Endothelial cell of umbilical vein (primary cell): ENCODE data around the gene KRT83. TPM values are rescaled to one million over a fixed set of nuclear protein-coding genes. Genes with fewer than 3 reads are reported as not detected.

Experiments
- BruUV-seq: library from RNA; stranded (reverse); fragments of 400-500 nt; replicated peaks from 2 replicates; lab custom pipeline; 2021; lab: Mats Ljungman, UMichigan
- CTCF ChIA-PET: fragments of 300-600, 350-600 bp; sonication (Branson Sonifier 250); formaldehyde crosslinking; loops from one replicate; lab custom pipeline; 2021; ENCODE audit warnings: antibody characterized with exemption, inconsistent platforms; lab: Charles Lee
- POLR2A ChIA-PET: fragments of 300-600, 350-600 bp; sonication (Branson Sonifier 250); formaldehyde crosslinking; loops from one replicate; lab custom pipeline; 2021; ENCODE audit warnings: antibody characterized with exemption, inconsistent platforms; lab: Charles Lee
- DNase-seq: peaks from one replicate; pipeline ENCODE4 v3.0.0-alpha.2; 2011; ENCODE audit warnings: low read depth, low spot score
- FAIRE-seq: peaks from 2 replicates; lab custom pipeline; 2011; peaks lifted over from hg19 to GRCh38; lab: Jason Lieb, UNC
- H2AFZ ChIP-seq: 2 replicates; pipeline ENCODE4 v1.6.0; 2012; ENCODE audit warnings: low read depth, low read length, control low read depth, inconsistent platforms
- H3K27ac ChIP-seq: 2 replicates; pipeline ENCODE4 v1.5.1; 2011; ENCODE audit warnings: low read depth, mild to moderate bottlenecking, control low read depth, low read length, moderate library complexity; ENCODE audit not compliant: insufficient read depth
- H3K27me3 ChIP-seq, 2 experiments: 2 replicates each; pipeline versions ENCODE4 v1.6.0 to v1.6.1; 2011; ENCODE audit warnings: low read length in 2 of 2, mixed read lengths in 1 of 2; ENCODE audit not compliant: control insufficient read depth in 2 of 2, insufficient read depth in 2 of 2
- H3K36me3 ChIP-seq, 2 experiments: 2 replicates in 1 of 2; 3 replicates in 1 of 2; pipeline ENCODE4 v1.5.1; 2011; ENCODE audit warnings: low read length in 2 of 2, mild to moderate bottlenecking in 1 of 2, moderate library complexity in 1 of 2; ENCODE audit not compliant: control insufficient read depth in 2 of 2, insufficient read depth in 2 of 2; ENCODE audit errors: extremely low read depth in 1 of 2
- H3K4me1 ChIP-seq: 3 replicates; pipeline ENCODE4 v1.5.1; 2011; ENCODE audit warnings: mild to moderate bottlenecking, low read length; ENCODE audit not compliant: control insufficient read depth, insufficient read depth; ENCODE audit errors: extremely low read depth
- H3K4me2 ChIP-seq: 2 replicates; pipeline ENCODE4 v1.6.1; 2011; ENCODE audit warnings: low read length, control low read depth, mixed read lengths; ENCODE audit not compliant: insufficient read depth
- H3K4me3 ChIP-seq, 3 experiments: fragments of 200-600 bp in 1 of 3; sonication (generic), shearing (Covaris generic) in 1 of 3; replicated peaks in 1 of 3; 2 replicates each; pipeline ENCODE4 v1.5.1; 2011 to 2016; ENCODE audit warnings: control low read depth in 3 of 3, low read length in 3 of 3, mild to moderate bottlenecking in 2 of 3, inconsistent platforms in 1 of 3, low read depth in 1 of 3, moderate library complexity in 1 of 3; ENCODE audit not compliant: insufficient read depth in 1 of 3
- H3K79me2 ChIP-seq: 2 replicates; pipeline ENCODE4 v1.6.0; 2012; ENCODE audit warnings: low read length, inconsistent platforms; ENCODE audit not compliant: control insufficient read depth, insufficient read depth
- H3K9ac ChIP-seq: replicated peaks from 2 replicates; pipeline ENCODE3; 2011; ENCODE audit warnings: low read length, control low read depth; ENCODE audit not compliant: insufficient read depth; ENCODE audit errors: extremely low read depth
- H3K9me1 ChIP-seq: replicated peaks from 3 replicates; pipeline ENCODE4 v1.6.0; 2011; ENCODE audit warnings: mild to moderate bottlenecking, low read length; ENCODE audit not compliant: control insufficient read depth, insufficient read depth; ENCODE audit errors: extremely low read depth
- H3K9me3 ChIP-seq: replicated peaks from 2 replicates; pipeline ENCODE4 v1.5.1; 2012; ENCODE audit warnings: low read length, inconsistent platforms; ENCODE audit not compliant: control insufficient read depth, insufficient read depth
- H4K20me1 ChIP-seq: replicated peaks from 2 replicates; pipeline ENCODE3; 2011; ENCODE audit warnings: mild to moderate bottlenecking, low read length; ENCODE audit not compliant: control insufficient read depth, insufficient read depth; ENCODE audit errors: extremely low read depth
- CTCF ChIP-seq, 2 donors: IDR thresholded peaks; 1 replicate in 1 of 2; 2 replicates in 1 of 2; pipeline ENCODE4 v1.5.1; 2011; ENCODE audit warnings: low read length in 2 of 2, mild to moderate bottlenecking in 2 of 2, moderate library complexity in 2 of 2, control low read depth in 1 of 2, inconsistent platforms in 1 of 2, low read depth in 1 of 2; ENCODE audit not compliant: insufficient read depth in 1 of 2; ENCODE audit errors: extremely low read depth in 1 of 2
- EZH2 ChIP-seq: IDR thresholded peaks from 2 replicates; pipeline ENCODE4 v1.6.1; 2012; ENCODE audit warnings: borderline replicate concordance, low read depth, mild to moderate bottlenecking, moderate library complexity, low read length, inconsistent platforms; ENCODE audit not compliant: severe bottlenecking
- FOS ChIP-seq: IDR thresholded peaks from 2 replicates; pipeline ENCODE4 v1.6.1; 2011; ENCODE audit warnings: mild to moderate bottlenecking, low read length, moderate library complexity, borderline replicate concordance; ENCODE audit not compliant: insufficient read depth
- GATA2 ChIP-seq: IDR thresholded peaks from 2 replicates; pipeline ENCODE4 v1.7.0; 2011; ENCODE audit warnings: low read depth, mild to moderate bottlenecking, moderate library complexity, mixed read lengths, low read length; ENCODE audit not compliant: insufficient read length, insufficient read depth
- JUN ChIP-seq: IDR thresholded peaks from 2 replicates; pipeline ENCODE4 v1.6.1; 2011; ENCODE audit warnings: borderline replicate concordance, low read depth; ENCODE audit not compliant: insufficient read length, insufficient read depth
- MAX ChIP-seq: IDR thresholded peaks from 2 replicates; pipeline ENCODE4 v1.6.1; 2011; ENCODE audit not compliant: insufficient read depth, insufficient read length
- MYC ChIP-seq: IDR thresholded peaks from one replicate; pipeline ENCODE4 v1.6.1; 2011; ENCODE audit warnings: mild to moderate bottlenecking, low read depth, low read length
- POLR2A ChIP-seq: IDR thresholded peaks from 2 replicates; pipeline ENCODE4 v1.6.1; 2012; ENCODE audit warnings: low read depth, mild to moderate bottlenecking, control low read depth, low read length
- POLR2AphosphoS5 ChIP-seq: IDR thresholded peaks from 2 replicates; pipeline ENCODE4 v1.6.1; 2012; ENCODE audit warnings: low read depth, mild to moderate bottlenecking, control low read depth, low read length, moderate library complexity; ENCODE audit not compliant: insufficient read depth
- dilution Hi-C: fragments of 300-500 bp; cut with MboI; formaldehyde crosslinking; loops from one replicate; pipeline ENCODE4 v1.15.0; 2019; ENCODE audit warnings: low sequenced_read_pairs; ENCODE audit not compliant: extremely low pct_ligation_motif_present
- intact Hi-C: fragments of 100-400 bp; cut with micrococcal nuclease; formaldehyde crosslinking; loops from one replicate; pipeline ENCODE4 v1.10.0; 2022
- polyA plus RNA-seq, 4 experiments: library from polyadenylated mRNA; depleted of rRNA in 3 of 4; stranded (reverse) in 3 of 4; unstranded in 1 of 4; fragments of >200 nt; gene quantifications; 2 replicates each; pipeline versions ENCODE4 v1.2.1 to v1.2.3, GENCODE V29; 2011 to 2012; ENCODE audit warnings: missing spikeins in 1 of 4
- total RNA-seq: library from RNA; stranded (reverse); gene quantifications from 2 replicates; pipeline ENCODE4 v1.2.3, GENCODE V29; 2021

Gene KRT83
- total and polyA plus RNA-seq, 2 donors (not counting 3 experiments of a cell fraction or from before 2014, with no cell fraction given), result not detected

GRCh38 chr12:52313926-52314325 lies 7.3 kb downstream of the KRT83 start:
- BruUV-seq, result no TSS peak
- Histone ChIP-seq H3K9ac (no peak overlapping the region), H3K27ac (no peak overlapping the region), H3K27me3 (peaks cover 37 to 43% of the 10 kb centered on the region in 2 experiments), H3K36me3 (no peaks in the 10 kb centered on the region), H3K4me1 (no peaks in the 10 kb centered on the region), H3K9me1 (no peaks in the 10 kb centered on the region), H3K4me3 (no peak overlapping the region), H3K79me2 (no peaks in the 10 kb centered on the region), H3K9me3 (no peaks in the 10 kb centered on the region), H4K20me1 (no peaks in the 10 kb centered on the region), H2AFZ (no peak overlapping the region), H3K4me2 (no peak overlapping the region)
- no peak for DNase-seq
- ChIA-PET POLR2A (no interaction called here), CTCF (interaction anchor here (1.6 to 3.7 kb wide), 2 partner anchors 13 to 14 kb away, joined by 11 to 32 read pairs; no protein-coding TSS in a partner anchor)
- dilution Hi-C loops, result no loop called here
- FAIRE-seq, result no peak
- TF ChIP-seq GATA2, result no peak
- intact Hi-C loops, result no loop called here

GRCh38 chr12:52313461-52313860 lies 7.7 kb downstream of the KRT83 start:
- Histone ChIP-seq H3K4me1 (no peaks in the 10 kb centered on the region), H3K27ac (no peak overlapping the region), H3K79me2 (no peaks in the 10 kb centered on the region), H3K27me3 (peaks cover 42 to 46% of the 10 kb centered on the region in 2 experiments), H3K36me3 (no peaks in the 10 kb centered on the region), H3K4me3 (no peak overlapping the region), H2AFZ (no peak overlapping the region), H3K4me2 (no peak overlapping the region), H3K9ac (no peak overlapping the region), H3K9me1 (no peaks in the 10 kb centered on the region), H4K20me1 (no peaks in the 10 kb centered on the region), H3K9me3 (no peaks in the 10 kb centered on the region)
- no peak for FAIRE-seq
- TF ChIP-seq FOS (no peak), POLR2AphosphoS5 (no peak), MYC (no peak), POLR2A (no peak), GATA2 (no peak), JUN (no peak), EZH2 (no peak), CTCF (IDR thresholded peaks at IDR 0.05; ENCODE audit: extremely low read depth in 1 of 2, insufficient read depth in 1 of 2, low read depth in 1 of 2, low read length in 2 of 2) (no peak), MAX (no peak)
- dilution Hi-C loops, result no loop called here
- ChIA-PET POLR2A (no interaction called here), CTCF (interaction anchor here (1.0 to 3.7 kb wide), 3 partner anchors 14 to 557 kb away, joined by 3 to 32 read pairs (median 17); no protein-coding TSS in a partner anchor)
- BruUV-seq, result no TSS peak
- intact Hi-C loops, result no loop called here
- no peak for DNase-seq
